Measurements from ENCODE around the gene EPB41. TPM values are rescaled to one million over a fixed set of nuclear protein-coding genes. Genes with fewer than 3 reads are reported as not detected.

Gene EPB41
- total and polyA plus RNA-seq, 2 donors (not counting 3 experiments of a cell fraction or from before 2014, with no cell fraction given), result 22.3 to 45.7 TPM

DNA sequence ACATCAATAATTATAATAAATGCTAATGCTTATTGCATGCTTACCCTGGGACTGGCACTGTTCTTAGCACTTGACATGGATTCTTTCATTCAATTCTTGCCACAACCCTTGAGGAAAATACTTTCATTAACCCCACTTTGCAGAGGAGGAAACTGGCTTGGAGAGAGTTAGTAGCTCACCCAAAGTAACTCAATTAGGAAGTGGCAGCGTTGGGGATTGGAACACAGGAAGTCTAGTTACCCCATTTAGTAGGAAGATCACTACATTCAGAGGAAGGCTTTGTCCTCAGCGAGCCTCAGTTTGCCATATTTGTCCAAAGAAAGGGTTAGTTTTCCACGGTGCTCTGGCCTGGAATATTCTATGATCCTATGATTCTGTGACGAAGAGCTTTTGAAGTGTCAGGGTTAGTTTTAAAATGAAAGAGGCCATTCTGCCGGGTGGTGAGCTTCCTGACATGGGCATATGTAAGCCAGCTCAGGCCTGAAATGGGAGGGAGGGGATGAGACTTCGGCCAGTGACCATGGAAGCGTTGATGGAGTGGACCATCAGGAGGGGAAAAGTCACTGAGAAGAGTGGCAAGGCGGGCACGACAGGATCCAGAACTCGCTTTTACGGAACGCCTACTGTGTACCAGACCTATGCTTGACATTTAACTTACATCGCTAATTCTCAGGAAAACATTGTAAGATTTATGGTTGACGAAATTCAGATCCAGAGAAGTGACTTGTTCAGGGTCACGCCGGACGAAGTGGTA lies 28.2 kb upstream of the EPB41 start:
- Histone ChIP-seq H3K79me2 (ENCODE audit: control insufficient read depth, insufficient read depth, low read length) (peaks cover 3% of the 10 kb centered on the region), H3K4me1 (ENCODE audit: control insufficient read depth, extremely low read depth, insufficient read depth, low read length) (peaks cover 28% of the 10 kb centered on the region), H3K9me1 (replicated peaks; ENCODE audit: control insufficient read depth, extremely low read depth, insufficient read depth, low read length) (no peaks in the 10 kb centered on the region), H3K27ac (ENCODE audit: insufficient read depth, low read depth, low read length) (no peak overlapping the region), H3K4me2 (ENCODE audit: insufficient read depth, low read length) (peak overlapping the region; percentile 91), H3K9me3 (replicated peaks; ENCODE audit: control insufficient read depth, insufficient read depth, low read length) (no peaks in the 10 kb centered on the region), H4K20me1 (replicated peaks; ENCODE audit: control insufficient read depth, extremely low read depth, insufficient read depth, low read length) (no peaks in the 10 kb centered on the region), H3K36me3 (ENCODE audit: control insufficient read depth in 2 of 2, extremely low read depth in 1 of 2, insufficient read depth in 2 of 2, low read length in 2 of 2) (peaks cover 0 to 2% of the 10 kb centered on the region in 2 experiments), H3K4me3 (replicated peaks in 1 of 3; ENCODE audit: insufficient read depth in 1 of 3, low read depth in 1 of 3, low read length in 3 of 3) (no peak overlapping the region), H3K9ac (replicated peaks; ENCODE audit: extremely low read depth, insufficient read depth, low read length) (no peak overlapping the region), H2AFZ (ENCODE audit: low read depth, low read length) (no peak overlapping the region), H3K27me3 (ENCODE audit: control insufficient read depth in 2 of 2, insufficient read depth in 2 of 2, low read length in 2 of 2) (no peaks in the 10 kb centered on the region)
- DNase-seq (ENCODE audit: low read depth, low spot score), result no peak
- no peak for TF ChIP-seq FOS (IDR thresholded peaks at IDR 0.05; ENCODE audit: borderline replicate concordance, insufficient read depth, low read length)
- no peak for TF ChIP-seq JUN (IDR thresholded peaks at IDR 0.05; ENCODE audit: borderline replicate concordance, insufficient read depth, insufficient read length, low read depth)
- TF ChIP-seq, protein P1, sequence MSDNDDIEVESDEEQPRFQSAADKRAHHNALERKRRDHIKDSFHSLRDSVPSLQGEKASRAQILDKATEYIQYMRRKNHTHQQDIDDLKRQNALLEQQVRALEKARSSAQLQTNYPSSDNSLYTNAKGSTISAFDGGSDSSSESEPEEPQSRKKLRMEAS (IDR thresholded peaks at IDR 0.05; ENCODE audit: insufficient read depth, insufficient read length), result no peak
- no peak for TF ChIP-seq EZH2 (IDR thresholded peaks at IDR 0.05; ENCODE audit: borderline replicate concordance, low read depth, low read length, severe bottlenecking)
- no peak for TF ChIP-seq GATA2 (IDR thresholded peaks at IDR 0.05; ENCODE audit: insufficient read depth, insufficient read length, low read depth, low read length)
- no peak for TF ChIP-seq POLR2AphosphoS5 (IDR thresholded peaks at IDR 0.05; ENCODE audit: insufficient read depth, low read depth, low read length)
- TF ChIP-seq MYC (IDR thresholded peaks at IDR 0.05; ENCODE audit: low read depth, low read length), result no peak
- no TSS peak for BruUV-seq (replicated peaks)
- POLR2A ChIA-PET, result interaction anchor here (0.5 kb wide), 1 partner anchor 236 kb away, joined by 4 read pairs; no protein-coding TSS in a partner anchor
- CTCF ChIA-PET, result no interaction called here
- dilution Hi-C loops (cut with MboI; ENCODE audit: extremely low pct_ligation_motif_present, low sequenced_read_pairs), result no loop called here
- intact Hi-C loops (cut with micrococcal nuclease), result loop anchor here (1.0 kb wide), 2 partner anchors 41 to 238 kb away; no protein-coding TSS in a partner anchor
- no peak for FAIRE-seq

Data from endothelial cell of umbilical vein (primary cell).